ENCODE data around the gene KRT38.

Gene KRT38

DNA sequence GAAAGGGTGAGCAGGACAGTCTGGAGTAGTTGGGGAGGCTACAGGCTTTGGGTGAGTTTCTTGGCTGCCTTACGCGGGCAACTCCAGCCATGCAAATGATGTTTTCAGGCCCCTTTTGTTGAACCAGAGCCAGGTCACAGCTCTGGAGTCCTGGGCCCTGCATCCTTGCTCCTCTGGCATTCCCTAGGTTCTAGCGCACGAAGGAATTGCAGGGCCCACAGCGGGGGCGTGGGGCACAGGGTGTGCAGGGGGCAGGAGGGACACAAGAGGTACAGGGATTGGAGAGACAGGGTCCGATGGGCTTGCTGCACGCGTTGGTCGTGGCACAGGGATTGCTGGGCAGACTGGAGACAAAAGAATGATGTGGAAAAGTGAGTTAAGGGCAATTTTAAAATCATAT lies 47.0 kb downstream of the KRT38 start:
- no peak for DNase-seq

- DNase-seq, result no peak
Measured at GRCh38 chr17:41393294-41393693, 47.5 kb downstream of the KRT38 start.

- DNase-seq, result no peak
Measured at GRCh38 chr17:41392278-41392677, 48.5 kb downstream of the KRT38 start.

DNA sequence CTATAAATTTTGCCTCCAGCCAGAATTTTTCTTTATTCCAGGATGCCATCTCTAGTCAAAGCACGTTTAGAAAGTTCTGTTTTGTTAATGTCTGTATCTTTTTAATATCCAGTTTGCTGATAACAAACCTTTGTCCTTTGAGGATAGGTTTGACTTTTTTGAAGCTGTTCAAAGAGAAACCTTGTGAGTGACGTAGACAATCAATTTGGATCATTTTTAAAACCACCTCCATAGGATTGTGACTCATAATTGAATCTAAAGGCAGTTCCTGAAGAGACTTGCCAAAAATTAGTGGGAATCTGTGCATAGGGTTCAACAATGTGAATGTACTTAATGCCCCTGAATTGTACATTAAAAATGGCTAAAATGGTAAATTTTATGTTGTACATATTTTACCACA lies 49.2 kb downstream of the KRT38 start:
- DNase-seq, result no peak

DNA sequence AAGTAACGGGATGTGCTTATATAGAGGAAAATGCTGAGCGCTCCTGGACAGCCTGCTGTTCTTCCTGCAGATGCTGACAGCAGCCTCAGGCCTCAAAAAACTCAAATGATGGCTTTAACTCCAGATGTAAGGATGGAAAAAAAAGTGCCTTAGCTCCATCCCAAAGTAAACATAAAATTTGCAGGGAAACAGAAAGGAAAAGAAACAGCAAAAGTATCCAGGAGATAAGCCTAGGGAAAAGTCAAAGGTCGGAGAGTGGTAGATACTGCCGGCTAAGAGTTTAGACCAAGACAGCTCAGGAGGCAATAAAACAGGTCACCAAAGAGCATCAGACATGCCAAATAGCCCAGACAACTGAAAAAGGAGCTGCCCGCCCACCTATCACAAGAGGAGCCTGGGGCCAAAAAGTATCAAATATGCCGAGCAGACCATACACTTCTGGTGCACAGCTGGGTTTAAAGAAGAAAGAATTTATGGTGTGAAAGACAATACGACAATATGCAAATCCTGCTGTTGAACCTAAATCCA lies 50.3 kb downstream of the KRT38 start:
- no peak for DNase-seq

DNA sequence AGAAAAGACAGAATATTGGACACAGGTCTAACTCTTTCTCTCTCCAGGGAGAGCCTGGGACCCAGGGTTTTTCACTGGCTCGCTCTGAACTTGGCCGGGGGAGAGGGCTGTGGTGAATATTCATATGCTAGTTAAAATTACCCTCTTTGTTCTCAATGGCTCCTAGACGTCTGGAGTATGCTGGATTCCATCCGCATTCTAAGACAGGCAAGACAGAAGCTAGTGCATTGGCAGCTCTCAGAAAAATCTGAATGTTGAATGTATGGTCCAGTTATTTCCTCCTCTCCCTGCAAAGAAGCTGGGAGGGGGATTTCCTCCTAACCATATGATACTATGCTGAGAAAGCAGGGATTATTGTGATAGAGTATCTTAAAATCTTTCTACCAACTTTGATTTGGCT lies 53.1 kb downstream of the KRT38 start:
- no peak for DNase-seq

DNA sequence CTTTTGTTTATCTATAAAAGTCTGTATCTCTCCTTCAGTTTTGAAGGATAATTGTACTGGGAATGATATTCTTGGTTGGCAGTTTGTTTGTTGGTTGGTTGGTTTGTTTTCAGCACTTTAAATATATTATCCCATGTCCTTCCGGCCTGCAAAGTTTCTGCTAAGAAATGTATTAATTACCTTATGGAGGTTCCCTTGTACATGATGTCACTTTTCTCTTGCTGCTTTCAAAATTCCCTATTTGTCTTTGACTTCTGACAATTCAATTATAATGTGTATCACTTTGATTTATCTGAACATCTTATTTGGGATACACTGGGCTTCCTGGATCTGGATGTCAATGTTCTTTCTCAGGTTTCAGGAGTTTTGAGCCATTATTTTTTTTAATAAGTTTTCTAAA lies 54.6 kb downstream of the KRT38 start:
- DNase-seq, result no peak

All from midbrain (tissue), 1 donor.